Esophagus mucosa (tissue), 1 donor: ENCODE results near the gene SLC7A8. TPM values are rescaled to one million over a fixed set of nuclear protein-coding genes. Genes with fewer than 3 reads are reported as not detected.

Source experiments
- ATAC-seq: fragments of 200-7000 bp; cut with Tn5 transposase; one replicate; pipeline ENCODE4 v1.9.1; 2020
- total RNA-seq: library from RNA; stranded (reverse); gene quantifications from one replicate; pipeline ENCODE4 v1.2.4, GENCODE V29; 2023
- donor health status: DM: yes; HTN: yes; CAD: no.

Gene SLC7A8
- total RNA-seq, 1 donor from 2014 or later, result 51.1 TPM

DNA sequence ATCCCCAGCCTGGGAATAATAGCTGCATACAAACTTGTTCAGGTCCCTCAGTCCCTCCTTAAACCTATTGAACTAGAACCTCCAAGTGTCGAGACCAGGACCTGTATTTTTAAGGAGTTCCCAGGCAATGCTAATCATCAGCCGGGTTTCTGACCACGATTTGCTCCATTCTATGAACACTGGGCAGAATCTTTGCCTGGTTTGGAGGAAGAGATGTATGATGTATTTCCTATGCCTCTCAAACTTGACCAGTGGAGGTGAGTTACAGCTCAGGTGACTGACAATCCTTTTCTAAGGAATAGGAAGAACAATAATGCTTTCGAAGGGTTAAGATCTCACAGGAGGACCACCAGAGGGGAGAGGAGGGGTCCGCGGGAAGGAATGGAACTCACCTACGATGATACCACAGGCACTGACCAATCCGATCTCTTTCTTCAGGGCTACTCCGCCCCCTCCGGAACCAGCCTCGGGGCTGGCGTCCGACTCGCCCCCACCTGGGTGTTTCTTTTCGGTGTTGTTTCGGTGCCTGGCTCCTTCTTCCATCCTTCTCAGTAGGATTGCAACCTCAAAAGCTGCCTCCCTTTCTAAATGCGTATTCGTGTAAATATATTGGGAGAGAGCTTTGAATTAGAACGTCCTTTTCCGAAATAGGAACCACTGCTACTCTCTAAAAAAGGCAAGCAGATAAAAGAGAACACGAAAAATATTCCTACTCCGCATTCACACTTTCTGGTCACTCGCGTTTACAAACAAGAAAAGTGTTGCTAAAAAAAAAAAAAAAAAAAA lies 895 bp downstream of the SLC7A8 start:
- ATAC-seq, result peak; percentile 64

DNA sequence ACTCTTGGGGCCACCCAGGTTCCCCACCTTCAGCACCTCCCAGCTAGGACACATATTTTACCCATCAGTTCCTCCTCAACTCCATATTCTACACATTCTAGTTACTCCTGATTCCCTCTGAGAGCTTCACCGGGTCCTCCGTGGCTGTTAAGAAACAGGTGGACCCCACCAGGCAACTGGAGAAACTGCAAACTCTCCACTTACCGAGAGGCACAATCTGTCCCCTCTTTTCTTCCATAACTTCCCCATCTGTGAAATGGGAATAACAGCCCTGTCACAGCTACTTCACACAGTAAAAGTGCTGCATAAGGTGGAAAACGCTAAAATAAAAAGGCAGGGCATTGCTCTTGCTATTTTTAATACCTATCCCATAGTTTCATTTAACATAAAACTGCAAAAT lies 1.5 kb downstream of the SLC7A8 start:
- ATAC-seq, result no peak

DNA sequence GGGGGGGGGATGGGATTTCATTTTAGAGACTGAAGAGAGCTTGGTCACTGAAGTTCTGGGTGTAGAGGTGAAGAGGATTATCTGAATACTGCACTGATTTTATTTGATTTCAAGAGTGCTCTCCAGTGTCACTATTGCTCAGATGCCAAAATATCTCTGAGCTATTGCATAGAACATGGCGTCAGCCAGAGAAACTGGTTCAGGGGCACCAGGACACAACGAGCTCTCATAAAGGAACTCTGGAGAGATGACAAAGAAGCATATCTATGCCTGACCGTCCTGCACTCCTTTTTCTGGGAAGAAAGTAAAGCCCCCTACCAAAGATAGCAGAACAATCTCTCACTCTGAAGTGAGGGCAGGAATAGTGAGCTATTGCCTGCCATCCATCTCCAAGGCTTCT lies 2.0 kb downstream of the SLC7A8 start:
- peak; percentile 8 for ATAC-seq

- ATAC-seq, result no peak
These were observed 6.3 kb downstream of the SLC7A8 start for GRCh38 chr14:23177181-23177580.

GRCh38 chr14:23175823-23176222 lies 7.6 kb downstream of the SLC7A8 start:
- ATAC-seq, result no peak

- ATAC-seq, result peak; percentile 29
These were observed 8.9 kb downstream of the SLC7A8 start for GRCh38 chr14:23174296-23175184.

GRCh38 chr14:23173796-23174195 lies 9.7 kb downstream of the SLC7A8 start:
- no peak for ATAC-seq

GRCh38 chr14:23173031-23173430 lies 10.4 kb downstream of the SLC7A8 start:
- no peak for ATAC-seq

DNA sequence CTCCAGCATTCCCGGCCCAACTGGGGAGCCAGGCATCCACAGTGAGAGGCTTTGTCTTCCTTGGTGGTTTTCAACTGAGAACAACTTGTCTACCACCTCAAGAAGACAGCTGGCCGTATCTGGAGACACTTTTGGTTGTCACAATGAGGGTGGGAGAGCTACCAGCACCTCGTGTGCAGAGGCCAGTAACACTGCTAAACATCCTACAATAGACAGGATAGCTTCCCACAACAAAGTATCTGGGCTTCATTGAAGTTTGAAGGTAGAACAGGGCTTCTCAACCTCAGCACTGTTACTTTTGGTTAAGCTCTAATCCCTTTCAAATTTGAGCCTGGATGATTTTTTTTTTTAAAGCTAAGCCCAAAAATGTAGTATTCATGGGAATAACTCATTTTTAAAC lies 10.9 kb downstream of the SLC7A8 start:
- no peak for ATAC-seq

- ATAC-seq, result peak; percentile 64
These were observed 11.4 kb downstream of the SLC7A8 start for GRCh38 chr14:23172096-23172495.

GRCh38 chr14:23171222-23171975 lies 12.1 kb downstream of the SLC7A8 start:
- ATAC-seq, result peak; percentile 63

DNA sequence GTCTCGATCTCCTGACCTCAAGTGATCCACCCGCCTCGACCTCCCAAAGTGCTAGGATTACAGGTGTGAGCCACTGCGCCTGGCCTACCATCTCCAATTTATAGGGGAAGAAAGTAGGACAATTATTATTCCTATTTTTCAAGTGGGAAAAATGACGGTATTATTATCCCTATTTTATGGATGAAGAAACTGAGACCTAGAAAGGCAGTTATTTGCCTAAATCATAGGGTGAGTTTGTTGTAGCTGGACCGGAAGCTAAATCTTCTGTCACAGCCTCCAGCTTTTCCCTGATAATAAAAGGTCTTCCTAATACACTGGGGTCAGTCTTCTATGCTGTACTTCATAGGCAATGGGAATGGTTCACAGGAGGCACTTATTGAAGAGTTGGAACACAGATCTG lies 13.8 kb downstream of the SLC7A8 start:
- no peak for ATAC-seq

DNA sequence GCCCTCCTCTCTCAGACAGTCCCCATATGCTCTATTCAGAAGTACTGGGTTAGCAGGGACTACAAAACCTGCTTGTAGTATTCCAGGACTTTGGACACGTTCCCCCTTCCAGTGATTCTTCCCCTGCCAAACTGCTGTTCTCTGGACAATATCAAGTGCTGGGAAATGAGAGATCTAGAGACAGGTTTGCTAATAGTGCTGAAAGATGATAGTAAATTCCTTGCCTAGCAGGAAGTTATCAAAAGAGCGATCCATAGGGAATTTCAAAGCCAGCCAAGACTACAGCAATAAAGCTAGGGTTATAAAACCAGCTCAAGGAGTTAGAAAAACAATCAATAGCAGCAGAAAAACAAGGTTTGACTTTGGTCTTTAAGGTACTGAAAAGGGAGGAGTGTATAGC lies 15.2 kb downstream of the SLC7A8 start:
- no peak for ATAC-seq

- no peak for ATAC-seq
These were observed 16.2 kb downstream of the SLC7A8 start for GRCh38 chr14:23167116-23167847.

DNA sequence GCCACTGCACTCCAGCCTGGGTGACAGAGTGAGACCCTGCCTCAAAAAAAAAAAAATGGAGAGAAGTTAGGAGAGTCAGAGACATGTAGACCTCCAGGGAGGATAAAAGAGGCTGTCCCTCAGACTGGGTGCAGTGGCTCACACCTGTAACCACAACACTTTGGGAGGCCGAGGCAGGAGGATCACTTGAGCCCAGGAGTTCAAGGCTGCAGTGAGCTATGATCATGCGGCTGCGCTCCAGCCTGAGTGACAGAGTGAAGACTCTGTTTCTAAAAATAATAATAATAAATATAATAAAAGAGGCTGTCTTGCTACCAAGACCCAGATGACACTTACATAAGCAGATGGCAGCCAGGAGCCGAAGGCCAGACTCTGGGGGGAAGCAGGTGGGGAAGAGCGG lies 18.5 kb downstream of the SLC7A8 start:
- ATAC-seq, result no peak

- ATAC-seq, result no peak
These were observed 19.2 kb downstream of the SLC7A8 start for GRCh38 chr14:23164250-23164649.

DNA sequence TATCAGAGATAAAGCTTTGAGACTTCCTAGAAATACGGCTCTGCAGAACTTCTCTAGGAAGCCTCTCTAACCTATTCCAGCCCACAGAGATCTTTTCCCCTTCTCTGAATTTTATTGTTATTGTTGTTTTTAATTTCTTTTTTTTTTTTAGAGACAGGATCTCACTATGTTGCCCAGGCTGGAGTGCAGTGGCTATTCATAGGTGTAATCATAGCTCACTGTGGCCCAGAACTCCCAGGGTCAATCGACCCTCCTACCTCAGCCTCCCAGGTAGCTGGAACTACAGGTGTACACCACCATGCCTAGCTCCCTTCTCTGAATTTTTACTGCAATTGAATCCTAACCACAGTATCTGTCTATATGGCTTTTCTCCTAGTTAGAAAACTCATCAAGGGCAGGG lies 19.6 kb downstream of the SLC7A8 start:
- ATAC-seq, result no peak

GRCh38 chr14:23162800-23163199 lies 20.7 kb downstream of the SLC7A8 start:
- ATAC-seq, result no peak

GRCh38 chr14:23162005-23162404 lies 21.5 kb downstream of the SLC7A8 start:
- no peak for ATAC-seq

- ATAC-seq, result peak; percentile 95
These were observed 22.4 kb downstream of the SLC7A8 start for GRCh38 chr14:23160924-23161522.

DNA sequence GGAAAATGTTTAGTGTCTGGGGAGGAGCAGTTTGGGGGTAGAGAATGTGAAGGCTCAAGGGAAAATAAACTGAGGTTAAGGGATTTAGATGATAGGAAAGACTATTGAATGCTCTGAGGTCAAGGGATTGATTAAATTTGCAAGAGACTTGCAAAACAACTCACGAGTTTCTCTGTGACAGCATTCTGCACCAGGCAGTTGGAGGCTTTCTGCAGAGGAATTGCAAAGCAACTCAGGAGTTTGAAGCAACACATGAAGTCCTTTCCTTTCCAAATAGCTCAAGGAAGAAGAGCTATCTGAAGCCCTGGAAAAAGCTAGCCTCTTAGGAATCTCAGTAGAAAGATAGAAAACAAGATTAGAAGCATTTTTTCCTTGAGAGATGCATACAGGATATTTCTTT lies 23.9 kb downstream of the SLC7A8 start:
- no peak for ATAC-seq

- ATAC-seq, result no peak
These were observed 24.7 kb downstream of the SLC7A8 start for GRCh38 chr14:23158779-23159178.
